DMS53 treated with DMSO at 0.1 percent for 48 hours (cell line): Measurements from ENCODE around the gene MYO16.

Experiments
- DNase-seq: peaks from one replicate; lab custom pipeline; 2025; ENCODE audit not compliant: unreplicated experiment; lab: John Stamatoyannopoulos, UW

The MYO16 gene

DNA sequence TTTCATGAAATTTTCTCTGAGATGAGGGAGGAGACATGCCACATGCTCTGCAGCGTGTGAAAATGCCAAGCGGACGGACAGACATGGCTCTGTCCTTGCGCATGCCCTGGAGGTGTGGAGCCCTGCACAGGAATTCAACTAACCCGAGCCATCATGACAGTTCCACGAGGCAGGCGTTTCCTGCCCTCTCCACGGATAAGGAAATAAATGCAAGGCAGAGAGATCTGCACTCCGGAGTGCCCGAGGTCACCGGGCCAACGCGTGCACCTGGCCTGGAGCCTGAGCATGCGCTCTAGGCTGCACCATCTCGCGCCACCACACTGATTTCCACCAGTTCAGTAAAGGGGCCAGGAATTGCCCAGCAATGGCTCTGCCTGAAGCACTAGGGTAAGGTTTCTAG is 298.2 kb downstream of the MYO16 start:
- DNase-seq: no peak

- no peak for DNase-seq
These were observed 300.3 kb downstream of the MYO16 start for GRCh38 chr13:108929532-108930206.

DNA sequence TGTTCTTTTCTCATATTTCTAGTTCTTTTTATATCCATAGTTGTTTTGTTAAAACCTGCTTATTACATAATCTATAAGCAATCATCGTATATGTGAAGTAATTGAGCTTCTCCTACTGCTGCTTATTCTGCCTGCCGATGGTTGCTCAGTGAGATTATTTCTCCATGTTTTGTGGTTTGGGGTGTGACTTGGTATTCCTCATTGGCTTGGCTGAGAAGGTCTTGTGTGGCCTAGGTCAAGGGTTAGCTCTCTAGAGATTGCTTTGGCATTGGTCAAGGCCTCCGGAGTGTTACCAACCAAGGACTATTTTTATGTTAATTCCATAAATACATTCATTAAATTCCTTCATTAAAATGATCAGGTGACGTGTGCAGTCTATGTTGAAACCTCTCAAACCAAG is 302.8 kb downstream of the MYO16 start:
- no peak for DNase-seq

DNA sequence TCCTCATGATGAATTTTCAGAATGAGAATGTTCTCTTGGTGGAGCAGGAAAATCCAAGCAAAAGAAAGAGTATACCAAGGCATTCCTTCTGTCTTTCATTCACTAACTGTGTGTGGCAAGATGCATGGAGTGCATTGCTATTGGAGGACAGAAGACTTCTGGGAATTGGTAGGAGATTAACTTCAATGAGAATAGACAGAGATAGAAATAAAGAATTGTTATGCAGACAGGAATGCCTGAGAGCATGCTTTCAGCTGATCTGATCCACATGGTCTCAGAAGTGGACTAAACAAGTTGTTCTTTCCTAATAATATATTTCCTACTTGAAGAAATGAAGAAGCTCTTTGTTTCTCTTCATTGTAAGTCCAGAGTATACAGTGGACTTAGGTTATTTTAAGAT is 303.6 kb downstream of the MYO16 start:
- no peak for DNase-seq

DNA sequence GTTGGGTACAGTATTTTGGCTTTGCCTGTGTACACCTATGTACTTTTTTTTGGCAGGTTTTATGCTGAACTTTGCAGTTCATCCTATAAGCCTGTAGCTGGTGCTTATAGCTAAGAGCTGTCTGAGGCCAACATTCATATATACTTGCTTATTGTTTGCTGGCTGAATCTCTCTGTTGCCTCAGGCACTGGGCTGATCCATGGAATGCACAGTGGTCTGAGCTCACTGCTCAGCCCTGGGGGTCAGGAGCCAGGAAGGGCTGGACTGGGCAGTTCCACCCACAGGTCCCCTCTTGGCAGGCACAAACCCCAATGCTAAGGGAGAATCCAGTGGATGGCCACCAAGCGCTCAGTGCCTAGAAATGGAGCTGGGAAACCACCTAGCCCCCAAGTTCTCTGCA is 308.7 kb downstream of the MYO16 start:
- DNase-seq: no peak

DNA sequence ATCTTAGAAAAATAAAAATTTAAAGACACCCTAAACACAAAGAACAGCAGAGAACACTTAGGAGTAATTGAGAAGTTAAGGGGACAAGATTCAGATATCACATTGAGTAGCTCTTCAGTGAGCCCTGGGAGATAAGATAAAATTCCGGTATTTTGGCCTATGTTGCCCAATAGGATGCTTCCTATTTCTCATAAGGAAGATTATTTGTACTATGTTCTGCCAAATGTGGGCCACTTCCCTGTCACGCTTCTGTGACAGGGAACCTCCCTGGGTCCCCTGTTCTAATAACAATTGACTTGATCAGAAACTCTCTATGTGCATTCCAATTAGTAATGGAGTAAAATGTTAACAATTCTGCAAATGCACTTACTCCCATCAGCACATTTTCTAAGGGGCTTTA is 310.7 kb downstream of the MYO16 start:
- DNase-seq: no peak

- no peak for DNase-seq
These were observed 314.4 kb downstream of the MYO16 start for GRCh38 chr13:108943842-108944241.

- no peak for DNase-seq
These were observed 315.3 kb downstream of the MYO16 start for GRCh38 chr13:108944760-108945159.

DNA sequence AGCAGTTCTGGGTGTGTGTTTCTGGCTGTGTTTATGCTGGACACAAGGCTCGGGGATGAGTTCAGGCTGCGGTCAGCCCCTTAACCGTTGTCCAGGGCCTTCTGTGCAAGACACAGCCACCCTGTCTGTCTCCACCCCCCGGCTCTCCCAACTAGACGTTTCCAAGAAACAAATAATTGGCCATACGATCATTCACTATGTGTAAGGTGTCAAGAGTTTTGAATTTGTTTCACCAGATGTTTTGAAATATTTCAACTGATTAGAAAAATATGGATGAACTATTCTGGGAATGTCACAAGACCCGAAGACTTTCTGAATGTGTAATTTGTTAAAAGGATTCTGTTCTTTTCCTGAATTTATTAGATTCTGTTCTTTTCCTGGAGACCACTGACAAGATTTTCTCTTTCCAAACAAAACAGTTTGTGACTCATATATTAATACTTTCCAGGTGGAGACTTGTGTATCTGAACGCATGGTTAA is 318.2 kb downstream of the MYO16 start:
- no peak for DNase-seq

DNA sequence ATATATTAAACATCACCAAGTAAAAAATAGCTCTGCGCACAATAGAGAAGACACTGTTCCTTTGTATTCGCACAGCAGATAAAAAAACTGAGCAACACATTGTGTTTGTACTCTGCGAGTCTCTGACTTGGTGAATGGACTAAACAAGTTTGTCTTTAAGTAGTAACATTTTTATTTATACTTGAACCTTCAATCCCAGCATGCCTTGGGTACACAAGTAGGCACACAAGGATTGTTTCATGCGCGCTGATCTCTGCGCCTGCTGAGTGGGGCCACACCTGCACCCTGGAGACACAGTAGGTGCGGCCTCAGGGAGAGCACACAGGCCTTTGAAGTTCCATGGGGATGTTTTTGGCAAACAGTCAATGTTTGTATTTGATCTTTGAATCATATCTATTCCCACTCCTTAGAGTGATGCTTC is 318.9 kb downstream of the MYO16 start:
- DNase-seq: peak; percentile 5

GRCh38 chr13:108950333-108951010 is 321.1 kb downstream of the MYO16 start:
- no peak for DNase-seq

- DNase-seq: no peak
These were observed 326.3 kb downstream of the MYO16 start for GRCh38 chr13:108955741-108956140.

GRCh38 chr13:108957369-108958012 is 328.1 kb downstream of the MYO16 start:
- DNase-seq: no peak

DNA sequence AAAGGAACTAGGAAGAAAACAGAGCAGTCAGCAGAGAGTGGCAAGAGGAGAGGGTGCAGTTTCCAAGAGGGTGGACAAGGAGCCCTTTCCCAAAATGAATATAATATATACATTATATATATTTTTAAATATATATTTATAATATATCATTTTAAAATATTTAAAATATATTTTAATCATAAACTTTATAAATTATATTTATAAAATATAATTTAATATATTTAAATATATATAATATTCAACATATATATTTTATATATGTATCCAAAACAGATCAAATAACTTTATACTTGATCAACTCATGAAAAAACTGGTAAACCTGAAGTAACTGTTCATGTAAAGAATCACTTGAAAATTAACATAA is 328.6 kb downstream of the MYO16 start:
- no peak for DNase-seq

GRCh38 chr13:108959234-108959633 is 329.8 kb downstream of the MYO16 start:
- DNase-seq: no peak

GRCh38 chr13:108960006-108960405 is 330.6 kb downstream of the MYO16 start:
- no peak for DNase-seq

GRCh38 chr13:108961542-108962125 is 332.2 kb downstream of the MYO16 start:
- DNase-seq: peak; percentile 7

GRCh38 chr13:108962654-108963053 is 333.2 kb downstream of the MYO16 start:
- DNase-seq: no peak

DNA sequence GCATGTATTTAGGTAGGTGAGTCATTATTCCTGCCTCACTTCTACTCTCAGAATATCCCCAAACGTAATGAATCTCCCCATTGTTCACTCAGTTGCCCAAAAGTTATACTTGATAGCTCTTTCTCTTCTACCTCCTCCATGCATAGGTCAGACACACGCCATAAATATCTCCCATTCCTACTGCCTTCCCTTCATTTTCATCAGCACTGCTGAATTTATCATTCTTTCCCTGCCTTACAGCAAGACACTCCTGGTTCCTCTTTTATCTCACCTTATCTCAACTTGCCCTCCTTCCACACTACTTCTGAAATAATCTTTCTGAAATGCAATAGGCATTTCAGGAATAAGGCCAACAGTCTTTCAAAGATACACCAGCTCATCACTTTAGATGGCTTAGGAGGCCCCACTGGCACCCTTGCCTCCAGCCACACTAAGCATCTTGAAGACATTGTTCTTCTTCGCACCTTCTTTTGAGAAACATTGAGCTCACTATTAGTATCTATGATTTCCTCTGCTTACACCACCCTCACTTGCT is 333.9 kb downstream of the MYO16 start:
- no peak for DNase-seq

GRCh38 chr13:108963846-108964600 is 334.6 kb downstream of the MYO16 start:
- no peak for DNase-seq

- DNase-seq: no peak
These were observed 335.2 kb downstream of the MYO16 start for GRCh38 chr13:108964606-108965005.
